Activated CD8-positive, alpha-beta memory T cell treated with anti-CD3 and anti-CD28 coated beads, Interleukin-2, amount 50 U/mL, for 1 hour (primary cell): ENCODE results near the gene PPP6R2.

Experiments used
- DNase-seq: peaks from one replicate; pipeline ENCODE4 v3.0.0-alpha.2; 2020; ENCODE audit errors: extremely low read depth

PPP6R2 gene

DNA sequence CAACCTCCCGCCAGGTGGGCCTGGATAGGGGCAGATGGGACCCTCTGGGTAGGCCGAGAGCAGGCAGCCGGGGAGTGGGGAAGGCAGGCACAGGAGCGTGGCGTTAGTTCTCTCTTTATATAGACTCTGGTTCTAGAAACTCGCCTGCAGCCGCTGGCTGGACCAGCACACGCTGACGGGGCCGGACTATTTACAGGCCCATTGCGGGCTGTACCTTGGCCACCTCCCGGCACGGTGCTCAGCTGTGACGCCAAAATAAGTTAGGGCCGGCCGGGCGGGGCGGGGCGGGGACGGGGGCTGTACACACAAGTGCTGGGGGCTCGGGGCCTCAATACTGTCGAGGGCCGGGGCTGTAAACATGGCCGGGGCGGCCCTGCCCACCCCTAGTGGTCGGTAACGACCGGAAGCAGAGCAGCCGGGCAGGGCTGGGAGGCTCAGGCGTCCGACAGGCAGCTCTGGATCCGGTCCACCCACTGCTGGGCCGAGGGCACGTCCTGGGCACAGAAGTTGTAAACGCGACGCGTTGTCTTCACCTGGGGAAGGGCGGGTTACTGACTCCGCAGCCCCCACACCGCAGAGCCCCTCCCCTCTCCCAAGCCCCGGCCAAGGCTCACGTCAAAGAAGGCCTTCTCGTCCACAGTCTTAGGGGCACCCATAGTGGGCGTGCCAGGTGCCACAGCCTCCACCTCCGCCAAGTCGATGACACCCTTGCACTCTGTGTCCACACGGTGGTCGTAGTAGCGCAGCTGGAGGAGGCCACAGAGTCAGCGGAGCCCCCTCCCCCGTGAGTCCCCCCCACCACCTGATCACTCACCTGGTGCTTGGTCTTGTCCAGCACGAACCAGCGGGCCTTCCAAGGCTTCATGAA lies 103.8 kb downstream of the PPP6R2 start:
- no peak for DNase-seq

DNA sequence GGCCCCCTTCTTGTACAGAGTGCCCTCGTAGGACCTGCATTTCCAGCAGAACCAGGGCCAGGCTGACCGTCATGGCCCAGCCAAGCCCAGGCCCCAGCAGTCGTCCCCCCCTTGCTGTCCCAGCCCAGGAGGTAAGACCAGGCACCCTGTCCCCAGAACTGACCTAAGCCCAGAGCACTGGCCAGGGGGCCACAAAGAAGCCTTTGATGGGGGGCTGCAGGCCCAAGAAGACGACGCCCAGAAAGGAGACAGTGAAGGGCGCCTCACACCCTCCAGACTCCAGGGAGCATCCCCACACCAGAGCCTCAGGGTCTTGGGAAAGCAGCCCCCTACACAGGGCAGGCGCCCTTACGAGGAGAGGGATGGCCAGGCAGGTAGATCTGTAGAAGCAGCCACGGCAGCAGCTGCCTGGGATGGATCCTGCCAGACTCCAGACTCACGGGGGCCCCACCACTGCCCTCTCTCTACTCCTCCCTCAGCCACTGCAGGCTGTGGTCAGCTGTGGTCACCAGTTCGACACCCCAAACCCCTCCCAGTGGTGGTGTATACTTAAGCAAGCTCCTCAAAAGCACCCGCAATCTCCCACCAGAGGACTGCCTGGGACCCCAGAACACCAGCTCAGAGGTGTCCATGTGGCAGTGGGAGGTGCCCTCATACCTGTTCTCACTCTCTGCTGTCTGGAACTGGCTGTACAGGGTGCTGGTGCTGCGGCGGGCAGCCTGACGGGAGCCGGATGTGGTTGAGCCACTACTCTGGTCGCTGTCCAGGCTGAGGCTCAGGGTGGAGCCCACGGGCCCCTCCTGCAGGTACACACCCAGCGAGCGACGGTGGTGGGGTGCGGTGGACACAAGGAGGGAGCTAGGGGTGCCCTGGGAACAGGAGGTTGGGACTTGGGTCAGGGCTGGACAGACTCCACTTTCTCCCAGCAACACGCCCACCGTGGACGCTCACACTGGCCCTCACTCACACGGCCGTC lies 104.7 kb downstream of the PPP6R2 start:
- DNase-seq = no peak

DNA sequence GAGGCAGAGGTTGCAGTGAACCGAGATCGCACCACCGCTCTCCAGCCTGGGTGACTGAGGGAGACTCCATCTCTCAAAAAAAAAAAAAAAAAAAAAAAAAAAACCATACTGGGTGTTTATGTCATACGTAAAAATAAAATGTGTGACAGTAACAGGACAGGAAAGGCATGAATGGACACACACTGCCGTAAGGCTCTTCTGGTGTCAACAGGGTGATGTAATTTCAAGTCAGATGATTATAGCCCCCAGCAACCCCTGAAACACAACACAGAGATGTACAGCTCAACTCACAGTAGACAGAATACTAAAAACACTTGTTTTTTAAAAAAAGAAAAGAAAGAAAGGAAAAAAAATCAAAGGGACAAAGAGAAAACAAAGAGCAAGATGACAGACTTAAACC lies 109.5 kb downstream of the PPP6R2 start:
- no peak for DNase-seq

- DNase-seq = no peak
These were observed 111.5 kb downstream of the PPP6R2 start for GRCh38 chr22:50454556-50455075.

DNA sequence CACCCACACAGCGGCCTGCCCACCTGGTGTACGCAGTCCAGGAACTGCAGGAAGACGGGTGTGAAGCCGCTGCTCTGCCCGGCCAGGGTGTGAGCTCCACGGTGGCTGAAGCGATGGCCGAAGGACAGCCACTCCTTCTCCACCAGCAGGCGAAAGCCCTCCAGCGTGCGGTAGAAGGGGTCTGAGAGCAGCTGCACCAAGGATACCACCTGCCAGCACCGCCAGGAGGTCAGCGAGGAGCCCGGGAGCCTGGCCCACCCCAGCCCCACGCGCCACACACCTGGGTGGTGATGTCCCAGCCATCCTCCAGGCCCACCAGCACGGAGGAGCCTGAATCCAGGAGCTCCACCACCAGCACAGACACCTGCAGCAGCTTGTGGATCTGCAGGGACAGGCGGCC lies 112.1 kb downstream of the PPP6R2 start:
- no peak for DNase-seq

GRCh38 chr22:50456026-50456425 lies 112.9 kb downstream of the PPP6R2 start:
- no peak for DNase-seq

DNA sequence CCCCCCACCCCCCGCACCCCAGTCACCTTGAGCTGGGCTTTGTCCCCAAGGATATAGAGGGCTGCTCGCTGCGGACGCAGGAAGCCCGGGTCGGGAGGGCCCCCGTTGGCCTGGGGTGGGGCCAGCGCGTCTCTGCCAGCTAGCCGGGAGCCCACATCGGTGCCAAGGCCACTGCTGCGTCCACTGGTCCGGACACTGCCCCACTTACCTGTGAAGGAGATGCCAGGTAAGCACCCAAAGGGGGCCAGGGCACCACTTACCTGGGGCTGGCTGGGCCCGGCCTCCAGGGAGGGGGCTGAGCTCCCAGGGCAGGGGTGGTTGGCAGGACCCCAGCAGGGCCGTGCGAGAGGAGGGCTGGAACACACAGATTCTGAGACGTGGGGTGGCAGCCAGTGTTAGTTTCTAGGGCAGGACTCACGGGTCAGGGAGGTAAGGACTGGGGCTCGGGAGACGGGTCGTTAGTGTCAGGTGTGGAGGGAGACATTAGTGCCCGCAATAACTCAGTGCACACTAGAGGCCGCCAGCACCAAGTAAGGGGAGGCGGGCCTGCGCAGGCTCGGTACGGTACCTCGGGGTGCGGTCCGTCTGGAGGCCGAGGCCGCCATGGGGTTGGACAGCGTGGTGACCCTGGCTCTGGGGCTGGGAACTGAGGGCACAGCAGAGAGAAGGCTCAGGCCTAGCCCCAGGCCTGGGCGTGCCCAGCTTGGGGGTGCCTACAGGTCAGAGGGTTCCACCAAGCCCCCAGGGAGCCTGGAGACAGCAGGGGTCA lies 113.5 kb downstream of the PPP6R2 start:
- no peak for DNase-seq

DNA sequence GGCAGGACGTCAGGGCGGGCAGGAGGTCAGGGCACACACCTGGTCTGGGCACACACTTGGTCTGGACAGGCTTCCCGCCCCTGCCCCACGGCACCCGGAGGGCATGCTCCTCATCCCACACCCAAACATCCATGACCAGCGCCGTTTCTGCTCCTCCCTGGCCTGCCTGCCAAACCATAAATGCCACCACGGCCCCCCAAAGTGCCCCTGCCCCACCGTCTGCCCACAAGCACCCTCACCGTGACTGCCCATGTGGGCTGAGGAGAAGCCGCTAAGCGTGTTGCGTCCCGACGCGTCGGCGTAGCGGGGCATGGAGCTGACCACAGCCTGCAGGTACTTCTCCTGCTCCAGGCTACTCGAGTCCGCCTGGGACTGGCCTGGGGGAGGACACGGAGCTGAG lies 115.9 kb downstream of the PPP6R2 start:
- no peak for DNase-seq

GRCh38 chr22:50459496-50460140 lies 116.5 kb downstream of the PPP6R2 start:
- no peak for DNase-seq

DNA sequence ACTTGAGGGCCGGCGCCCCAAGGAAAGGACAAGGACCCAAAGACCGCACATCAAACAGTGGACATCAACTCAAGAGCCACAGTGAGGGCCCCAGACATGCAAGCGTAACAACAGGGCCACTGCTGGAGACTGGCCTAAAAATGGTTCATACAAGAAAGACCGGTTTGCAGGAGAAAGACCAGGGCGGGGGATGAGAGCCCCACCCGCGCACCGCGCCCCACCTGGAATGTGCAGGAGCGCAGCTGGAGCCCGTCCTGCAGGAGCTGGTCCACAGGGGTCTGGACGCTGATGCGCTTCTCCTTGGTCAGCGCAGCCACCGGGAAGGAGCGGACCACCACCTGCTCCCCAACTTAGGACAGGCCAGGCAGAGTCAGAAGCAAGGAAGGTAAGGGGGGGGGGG lies 117.8 kb downstream of the PPP6R2 start:
- no peak for DNase-seq

DNA sequence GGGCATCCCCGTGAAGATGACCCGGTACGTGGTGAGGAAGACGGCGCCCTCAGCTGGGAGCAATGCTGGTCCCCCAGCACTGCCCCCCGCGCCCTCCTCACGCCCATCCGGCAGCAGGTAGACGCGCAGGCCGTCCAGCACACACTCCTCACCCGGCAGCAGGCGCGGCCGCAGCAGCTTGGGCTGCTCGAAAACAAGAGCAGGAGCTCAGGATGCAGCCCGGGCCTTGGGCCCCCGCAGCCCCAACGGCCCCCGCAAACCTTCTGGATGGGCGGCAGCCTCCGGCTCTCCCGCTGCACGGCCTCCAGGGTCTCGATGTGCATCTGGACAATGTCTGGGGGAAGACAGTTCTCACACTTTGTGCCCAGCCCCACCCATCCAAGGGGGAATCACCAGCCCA lies 118.4 kb downstream of the PPP6R2 start:
- DNase-seq = no peak

GRCh38 chr22:50461979-50462540 lies 118.9 kb downstream of the PPP6R2 start:
- DNase-seq = no peak

DNA sequence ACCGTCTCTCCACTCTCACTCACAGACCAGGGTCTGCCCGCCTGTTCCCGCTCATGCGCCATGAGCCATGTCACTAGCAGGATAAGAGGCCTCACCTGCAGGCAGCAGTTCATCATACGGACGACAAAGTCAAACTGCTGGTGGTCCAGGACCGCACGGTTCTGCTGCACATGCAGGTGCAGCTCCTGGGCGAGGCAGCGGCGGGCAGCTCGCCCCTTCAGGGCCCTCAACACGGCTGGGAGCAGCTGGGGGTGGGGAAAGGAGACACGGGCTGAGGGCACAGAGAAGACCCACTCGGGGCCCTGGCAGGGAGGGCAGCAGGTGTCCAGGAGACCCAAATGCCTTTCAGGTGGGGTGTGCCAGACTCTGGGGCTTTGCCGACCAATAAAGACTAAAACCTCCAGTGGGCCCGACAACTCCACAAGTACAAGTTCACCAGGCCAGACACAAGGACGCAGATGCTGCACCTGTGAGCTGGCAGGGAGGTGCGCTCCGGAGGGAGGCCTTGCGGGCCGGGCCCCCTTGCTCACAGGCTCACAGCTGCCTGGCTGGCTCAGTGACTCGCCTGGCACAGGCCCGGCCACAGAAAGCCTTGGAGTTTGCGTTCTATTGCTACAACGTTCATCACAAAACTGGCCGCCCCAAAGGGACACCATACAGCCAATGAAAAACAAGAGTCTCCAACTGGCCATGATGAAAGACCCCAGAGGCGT lies 120.2 kb downstream of the PPP6R2 start:
- DNase-seq = no peak

DNA sequence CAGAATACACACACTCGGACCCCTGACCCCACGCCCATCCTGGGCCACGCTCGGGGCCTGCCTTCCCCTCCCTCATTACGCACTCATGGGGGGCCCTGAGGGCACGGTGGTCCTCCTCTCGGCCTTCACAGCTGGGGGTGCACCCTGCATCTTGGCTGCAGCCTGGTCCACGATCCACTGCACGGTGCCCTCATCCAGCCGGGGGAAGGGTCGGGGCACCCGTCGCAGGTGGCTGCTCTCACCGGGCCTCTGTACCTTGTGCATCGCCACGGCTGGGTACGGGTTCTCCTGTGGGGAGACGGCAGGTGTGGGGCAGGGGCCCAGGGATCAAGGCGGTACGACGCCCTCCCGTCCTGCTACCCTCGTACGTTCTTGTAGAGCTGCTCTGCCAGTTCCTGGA lies 121.3 kb downstream of the PPP6R2 start:
- DNase-seq = no peak

GRCh38 chr22:50465066-50465930 lies 122.2 kb downstream of the PPP6R2 start:
- no peak for DNase-seq

- no peak for DNase-seq
These were observed 124.2 kb downstream of the PPP6R2 start for GRCh38 chr22:50467341-50467740.

GRCh38 chr22:50467773-50468440 lies 124.8 kb downstream of the PPP6R2 start:
- DNase-seq = no peak

- DNase-seq = no peak
These were observed 125.5 kb downstream of the PPP6R2 start for GRCh38 chr22:50468626-50469025.
